ENCODE data around the gene CYB5A.
"Not testable (repeated sequence)": the region's sequence is repeated elsewhere in the genome, so short reads cannot be mapped to it uniquely, and the experiment has no call there.

Gene CYB5A, protein sequence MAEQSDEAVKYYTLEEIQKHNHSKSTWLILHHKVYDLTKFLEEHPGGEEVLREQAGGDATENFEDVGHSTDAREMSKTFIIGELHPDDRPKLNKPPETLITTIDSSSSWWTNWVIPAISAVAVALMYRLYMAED

DNA sequence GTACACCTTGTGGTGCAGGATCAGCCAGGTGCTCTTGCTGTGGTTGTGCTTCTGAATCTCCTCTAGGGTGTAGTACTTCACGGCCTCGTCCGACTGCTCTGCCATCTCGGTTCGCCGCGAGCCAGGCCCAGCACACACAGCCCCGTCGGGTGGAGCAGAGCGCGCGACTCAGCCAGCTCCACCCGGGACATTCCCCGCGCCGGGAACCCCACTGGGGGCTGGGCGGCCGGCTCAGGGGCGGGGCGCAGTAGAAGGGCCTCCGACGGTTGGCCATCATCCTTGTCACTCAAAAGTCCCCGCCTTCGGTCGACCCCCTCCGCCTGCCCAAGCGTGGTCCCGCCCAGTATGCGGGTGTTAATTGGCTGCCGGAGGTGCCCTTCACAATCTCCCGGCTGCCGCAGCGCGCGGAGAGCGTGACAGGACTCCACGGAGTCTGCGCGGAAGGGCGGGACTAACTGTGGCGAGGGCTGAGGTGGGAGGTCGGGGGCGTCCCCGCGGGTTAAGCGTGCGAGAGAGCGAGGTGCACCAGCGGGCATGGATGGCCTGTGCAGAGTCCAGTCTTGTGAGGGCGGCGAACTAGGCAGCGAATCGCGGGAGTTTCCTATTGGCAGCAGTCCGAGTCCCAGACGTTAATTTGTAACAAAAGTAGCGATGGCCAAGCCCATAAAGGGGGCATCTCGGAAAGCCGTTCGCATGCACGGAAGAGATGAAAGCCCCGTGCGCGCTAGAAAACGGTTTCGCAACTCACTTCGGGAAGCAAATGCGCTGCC lies at the start of gene CYB5A:
Gene CYB5A, minus strand, starts transcription at position 193 of the 770 bp plus-strand sequence. Its CDS starts 88 bp downstream, at position 105.
- peak; percentile 95 to 99 (median 96) for DNase-seq (ENCODE audit: low read depth in 2 of 3, low spot score in 1 of 3)

DNA sequence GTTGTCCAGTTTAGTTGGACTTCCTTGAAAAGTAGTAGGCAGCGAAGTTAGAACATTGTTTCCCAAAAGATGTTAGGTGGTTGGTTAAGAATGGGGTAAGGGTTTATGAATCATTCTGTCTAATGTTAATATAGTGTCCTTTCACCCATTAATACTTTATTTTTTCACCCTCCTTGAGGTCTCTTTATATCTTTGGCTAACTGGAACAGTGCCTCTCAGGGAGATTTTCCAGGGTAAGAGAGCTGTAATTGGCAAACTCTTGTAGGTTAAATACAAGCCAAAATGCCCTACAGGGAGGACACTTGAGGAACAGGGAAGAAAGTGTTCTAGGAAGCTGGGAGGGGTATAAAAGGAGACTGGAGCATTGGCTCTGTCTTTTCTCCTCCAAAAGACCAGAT lies 46.1 kb upstream of the CYB5A start:
- no peak for DNase-seq (ENCODE audit: low read depth in 2 of 3, low spot score in 1 of 3)

DNA sequence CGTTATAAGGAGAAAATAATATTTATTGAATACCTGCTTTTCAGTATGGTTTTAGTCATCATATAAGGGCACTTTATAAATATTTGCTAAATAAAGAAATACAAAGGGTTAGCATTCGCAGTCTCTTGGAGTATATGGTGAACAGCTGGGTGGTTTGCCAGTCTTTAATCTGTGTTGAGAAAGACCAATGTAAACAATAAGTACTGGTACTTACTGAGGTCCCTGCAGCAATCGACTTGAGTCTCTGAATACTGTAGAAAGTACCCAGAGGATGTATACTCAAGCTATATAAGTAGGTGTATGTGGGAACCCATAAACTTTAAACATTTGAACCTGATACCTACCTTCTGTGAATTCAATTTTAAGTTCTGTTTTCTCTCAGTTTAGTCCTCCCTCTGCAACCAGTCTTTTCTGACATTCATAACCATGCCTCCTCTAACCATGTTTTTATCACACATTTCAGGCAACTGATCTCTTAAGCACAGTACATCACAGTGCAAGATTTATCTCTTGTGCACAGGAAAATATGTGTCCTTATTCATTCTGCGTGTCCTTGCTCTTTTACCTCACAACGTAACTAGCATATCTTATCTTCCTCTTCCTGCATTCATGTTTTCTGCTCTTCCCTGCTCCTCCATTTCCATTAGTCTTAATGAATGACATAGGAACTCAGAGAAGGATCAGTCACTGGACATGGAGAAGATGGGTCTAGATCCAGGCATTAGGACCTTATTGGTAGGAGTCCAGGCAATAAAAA lies 45.6 kb upstream of the CYB5A start:
- no peak for DNase-seq (ENCODE audit: low read depth in 2 of 3, low spot score in 1 of 3)

DNA sequence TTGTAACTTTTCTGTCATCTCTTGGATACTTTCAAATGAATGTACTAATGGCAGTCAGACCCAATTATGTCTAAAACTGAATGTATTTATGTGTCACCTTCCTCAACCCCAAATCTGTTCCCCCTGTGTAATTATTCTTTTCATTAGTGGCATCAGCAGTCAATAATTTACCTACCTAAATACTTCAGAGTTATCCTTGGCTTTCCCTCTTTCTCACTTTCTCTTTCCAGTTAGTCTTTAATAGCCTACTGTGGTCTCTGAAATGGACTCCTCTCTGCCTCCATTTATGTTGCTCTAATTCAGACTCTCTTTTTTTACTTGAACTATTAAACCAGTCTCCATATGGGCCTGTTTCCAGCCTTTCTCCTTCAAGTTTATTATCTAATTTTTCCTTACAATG lies 44.9 kb upstream of the CYB5A start:
- no peak for DNase-seq (ENCODE audit: low read depth in 2 of 3, low spot score in 1 of 3)

DNA sequence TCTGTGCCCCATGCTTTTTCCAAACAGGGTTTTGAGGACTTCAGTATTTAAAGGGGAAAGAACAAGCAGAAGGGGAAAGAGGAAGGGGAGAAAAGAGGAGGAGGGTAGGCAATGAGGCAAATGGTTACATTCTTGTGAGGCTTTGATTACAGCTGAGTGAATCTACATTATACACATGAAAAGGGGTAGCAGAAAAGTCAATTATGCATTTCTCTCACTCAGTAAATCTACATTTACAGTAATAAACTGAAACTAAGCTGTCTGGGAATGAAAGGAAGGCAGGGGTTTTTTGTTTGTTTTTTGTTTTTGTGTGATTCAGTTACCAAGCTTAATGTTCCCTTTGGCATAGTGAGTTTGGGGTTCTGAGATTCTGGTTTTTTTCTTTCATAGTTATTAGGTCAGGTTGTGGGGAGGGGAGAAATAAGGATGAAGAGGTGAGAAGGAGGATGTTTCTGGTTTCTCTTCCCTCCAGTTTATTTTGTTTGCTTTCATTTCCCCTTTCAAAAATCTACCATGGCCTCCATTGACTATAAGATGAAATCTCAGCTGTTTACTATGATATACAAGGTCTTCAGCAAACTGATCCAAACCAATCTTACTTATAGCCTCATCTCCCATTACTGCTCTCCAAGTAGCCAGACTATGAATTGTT lies 42.6 kb upstream of the CYB5A start:
- DNase-seq (ENCODE audit: low read depth in 2 of 3, low spot score in 1 of 3): no peak

DNA sequence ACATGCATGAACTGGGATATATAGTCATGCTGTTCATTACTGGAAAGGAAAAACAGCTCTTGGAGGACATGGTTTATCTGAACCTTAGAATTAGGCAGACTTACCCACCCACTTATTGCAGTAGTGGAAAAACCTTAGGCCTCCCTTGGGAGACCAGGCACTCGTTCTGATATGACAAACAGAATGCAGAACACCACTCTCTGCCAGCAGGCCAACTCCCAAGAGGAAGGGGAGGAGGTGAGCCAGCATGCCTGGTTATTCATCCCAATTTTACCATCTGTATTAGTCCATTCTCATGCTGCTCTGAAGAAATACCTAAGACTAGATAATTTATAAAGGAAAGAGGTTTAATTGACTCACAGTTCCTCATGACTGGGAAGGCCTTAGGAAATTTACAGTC lies 41.3 kb upstream of the CYB5A start:
- DNase-seq (ENCODE audit: low read depth in 2 of 3, low spot score in 1 of 3): no peak

DNA sequence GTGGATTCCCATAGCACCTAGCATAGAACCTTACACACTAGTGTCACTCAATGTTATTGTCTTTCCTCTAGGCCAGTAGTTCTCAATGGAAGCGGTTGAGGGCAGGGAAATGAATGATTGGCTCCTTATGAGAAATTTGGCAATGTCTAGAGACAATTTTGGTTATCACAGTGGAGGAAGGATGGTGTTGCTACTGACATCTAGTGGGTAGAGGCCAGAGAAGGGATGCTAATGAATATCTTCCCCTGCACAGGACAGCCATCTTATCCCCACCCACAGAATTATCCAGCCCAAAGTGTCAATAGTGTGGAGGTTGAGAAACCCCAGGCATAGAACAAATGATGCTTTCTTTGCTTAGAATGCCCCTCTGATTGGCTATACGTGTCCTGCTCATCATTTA lies 39.6 kb upstream of the CYB5A start:
- no peak for DNase-seq (ENCODE audit: low read depth in 2 of 3, low spot score in 1 of 3)

DNA sequence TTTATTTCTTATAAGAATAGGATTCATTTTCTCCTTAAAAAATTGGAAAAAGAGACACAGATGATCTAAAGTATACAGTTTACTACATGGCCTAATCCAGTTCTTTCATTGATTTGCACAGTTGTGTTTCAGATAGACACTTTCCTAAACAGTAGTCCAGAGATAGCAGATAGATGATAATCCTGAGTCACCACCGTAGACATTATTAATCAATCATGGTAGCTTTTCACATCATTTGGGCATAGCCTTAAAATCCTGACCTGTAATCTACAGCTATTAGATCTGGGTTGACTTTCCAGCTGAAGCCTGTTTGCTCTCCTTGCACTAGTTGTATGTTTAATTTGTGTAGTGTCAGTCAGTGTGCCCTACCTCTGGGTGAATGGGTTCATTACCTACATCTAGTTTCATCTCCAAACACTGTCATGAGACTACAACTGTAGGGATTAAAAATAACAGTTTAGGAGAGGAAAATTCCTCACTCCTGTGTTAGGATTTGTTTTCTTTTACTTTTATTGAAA lies 38.0 kb upstream of the CYB5A start:
- no peak for DNase-seq (ENCODE audit: low read depth in 2 of 3, low spot score in 1 of 3)

DNA sequence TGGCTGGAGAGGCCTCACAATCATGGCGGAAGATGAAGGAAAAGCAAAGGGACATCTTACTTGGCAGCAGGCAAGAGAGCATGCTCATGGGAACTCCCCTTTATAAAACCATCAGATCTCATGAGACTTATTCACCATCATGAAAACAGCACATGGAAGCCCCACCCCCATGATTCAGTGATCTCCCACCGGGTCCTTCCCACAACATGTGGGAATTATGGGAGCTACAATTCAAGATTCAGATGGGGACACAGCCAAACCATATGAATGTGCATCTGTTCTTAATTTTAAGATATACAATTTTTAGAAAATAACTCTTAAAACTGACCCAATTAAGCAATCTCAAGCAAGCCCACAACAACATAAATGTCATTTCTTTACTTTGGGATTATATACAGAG lies 36.4 kb upstream of the CYB5A start:
- DNase-seq (ENCODE audit: low read depth in 2 of 3, low spot score in 1 of 3): no peak

DNA sequence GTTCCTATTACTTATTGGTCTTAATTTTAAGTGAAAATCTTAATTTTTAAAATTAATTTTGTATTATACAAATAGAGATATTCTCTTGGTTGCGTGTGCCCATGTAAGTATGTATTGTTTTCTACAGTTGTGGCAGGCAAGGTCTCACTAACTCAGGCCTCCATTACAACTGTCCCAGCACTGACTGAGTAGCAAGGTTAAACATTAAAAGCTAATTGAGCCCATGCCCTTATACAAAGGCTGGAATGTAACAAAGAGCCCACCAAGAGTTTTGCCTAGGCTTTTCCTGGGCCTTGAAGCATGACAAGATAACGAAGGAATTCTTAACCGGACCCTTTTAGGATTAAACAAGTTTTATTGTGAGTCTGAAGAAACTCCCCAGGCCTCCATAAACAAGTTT lies 35.0 kb upstream of the CYB5A start:
- DNase-seq (ENCODE audit: low read depth in 2 of 3, low spot score in 1 of 3): not testable (repeated sequence)

DNA sequence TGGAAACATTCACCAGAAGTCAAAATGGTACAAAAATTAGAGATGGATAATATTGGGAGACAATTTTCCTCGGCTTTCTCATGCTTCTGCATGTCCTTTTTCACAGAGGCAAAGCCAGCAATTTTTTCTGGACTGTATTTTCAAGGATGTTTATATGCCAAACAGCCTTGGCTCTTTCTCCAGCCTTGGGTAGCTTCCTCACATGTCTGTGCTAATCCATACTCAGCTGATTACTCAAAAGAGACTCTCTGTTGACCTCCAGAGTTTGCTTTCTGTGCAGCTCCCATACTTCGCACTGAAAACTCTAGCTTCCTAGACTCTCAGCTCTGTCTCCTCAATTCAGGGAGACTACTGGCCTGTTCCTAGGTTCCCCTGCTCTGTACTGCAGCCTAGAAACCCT lies 34.5 kb upstream of the CYB5A start:
- no peak for DNase-seq (ENCODE audit: low read depth in 2 of 3, low spot score in 1 of 3)

DNA sequence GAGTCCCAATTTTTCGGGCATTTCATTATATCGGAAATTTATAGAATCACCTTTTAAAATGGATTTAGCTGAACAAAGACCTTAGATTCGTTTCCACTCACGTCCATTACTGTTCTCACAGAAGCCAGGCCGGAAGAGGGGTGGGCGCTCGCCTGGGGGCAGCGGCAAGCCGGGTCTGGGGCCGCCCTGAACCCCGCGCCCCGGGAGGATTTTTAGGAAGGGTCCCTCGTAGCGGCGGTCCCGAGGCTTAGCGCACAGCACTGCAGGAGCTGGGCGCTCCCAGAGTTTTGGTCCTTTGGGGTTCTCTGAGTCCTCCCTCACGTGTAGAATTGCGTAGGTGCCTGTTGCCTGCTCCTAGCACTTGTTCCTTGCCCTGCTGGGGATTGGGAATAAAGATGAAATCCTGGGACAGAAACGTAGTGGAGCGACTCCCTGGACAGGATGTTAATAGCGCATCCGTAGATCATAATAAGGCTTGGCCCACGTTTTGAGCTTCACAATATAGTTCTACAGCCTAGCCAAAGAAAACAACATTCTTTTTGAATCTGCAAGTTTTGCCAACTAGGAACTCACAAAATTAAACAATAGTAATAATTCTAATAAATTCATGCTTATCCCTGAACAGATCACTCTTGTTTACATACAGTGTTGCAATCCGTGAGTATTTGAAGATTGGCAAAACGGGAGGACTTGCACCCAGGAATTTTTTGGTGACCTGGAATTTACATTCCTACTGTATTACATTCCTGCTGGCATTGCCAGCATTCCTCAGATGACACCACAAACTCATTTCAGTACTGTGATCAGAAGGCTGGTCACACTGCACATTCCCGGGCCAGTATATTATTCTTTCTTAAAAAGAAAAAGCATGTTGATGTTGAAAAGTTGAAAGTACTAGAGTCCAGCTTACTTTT lies 24.8 kb upstream of the CYB5A start:
- DNase-seq (ENCODE audit: low read depth in 2 of 3, low spot score in 1 of 3): no peak

DNA sequence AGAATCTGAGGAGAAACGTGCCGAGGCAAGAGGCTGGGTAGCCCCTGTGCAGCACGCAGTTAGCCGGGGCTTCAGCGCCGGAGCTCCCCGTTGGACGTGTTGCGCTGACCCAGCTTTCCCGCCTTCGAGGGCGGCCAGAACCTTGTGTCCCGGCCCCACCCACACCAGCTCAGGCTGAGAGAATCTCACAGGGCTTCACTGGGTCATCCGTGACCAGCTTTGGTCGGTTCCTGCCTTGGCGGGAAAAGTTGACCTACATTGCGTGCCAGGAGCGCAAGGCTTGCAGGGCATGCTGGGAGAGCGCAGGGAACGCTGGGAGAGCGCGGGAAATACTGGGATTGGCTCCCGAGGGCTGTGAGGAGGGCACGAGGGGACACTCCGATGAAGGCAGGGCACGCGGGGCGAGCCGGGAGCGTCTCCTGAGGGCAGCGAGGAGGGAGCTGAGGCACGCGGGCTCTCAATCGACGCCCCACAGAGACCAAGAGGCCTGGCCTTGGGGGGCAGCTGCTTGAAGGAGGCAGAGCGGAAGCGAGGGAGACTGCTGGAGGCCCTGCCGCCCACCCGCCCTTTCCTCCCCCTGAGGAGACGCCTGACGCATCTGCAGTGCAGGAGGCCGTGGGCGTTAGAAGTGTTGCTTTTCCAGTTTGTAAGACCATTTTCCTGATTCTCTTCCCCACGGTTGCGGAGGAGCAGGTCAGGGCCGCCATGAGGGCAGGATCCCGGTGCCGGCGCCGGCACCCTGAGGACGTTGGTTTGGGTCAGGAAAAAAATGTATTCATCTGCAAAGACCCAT lies 23.9 kb upstream of the CYB5A start, which contains the start of gene C18orf63:
Gene C18orf63, plus strand, starts transcription at position 376 of the 793 bp plus-strand sequence. CDS start 2,027 bp downstream, outside the sequence.
- no peak for DNase-seq (ENCODE audit: low read depth in 2 of 3, low spot score in 1 of 3)

DNA sequence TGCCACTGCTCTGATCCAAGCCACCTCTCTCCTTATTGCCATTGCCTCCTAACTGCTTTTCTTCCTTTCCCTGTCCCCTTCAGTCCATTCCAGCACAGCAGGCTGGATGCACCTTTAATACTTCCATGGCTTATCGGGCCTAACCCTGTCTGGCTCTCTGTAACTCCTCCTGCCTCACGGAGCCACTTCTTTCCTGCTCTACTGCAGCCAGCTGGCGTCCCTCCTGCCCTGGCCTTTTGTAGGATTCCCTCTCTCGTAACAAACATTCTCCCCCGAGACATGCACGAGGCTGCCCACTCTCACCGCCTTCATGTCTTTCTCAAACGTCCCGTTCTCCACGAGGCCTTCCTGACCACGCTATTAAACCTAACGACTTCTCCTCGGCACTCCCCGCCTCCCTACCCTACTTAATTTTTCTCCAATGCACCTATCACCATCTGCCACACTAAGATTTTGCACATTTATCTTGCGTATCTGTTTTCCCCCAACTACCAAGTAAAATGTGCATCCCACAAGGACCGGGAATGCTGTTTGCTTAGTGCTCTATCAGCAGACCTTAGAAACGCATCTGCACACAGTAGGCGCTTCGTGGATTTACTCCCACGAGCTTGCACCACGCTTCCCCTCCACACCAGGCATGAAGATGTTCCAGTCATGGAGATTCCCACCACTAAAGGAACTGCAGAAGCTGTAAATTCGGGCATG lies 23.1 kb upstream of the CYB5A start:
- no peak for DNase-seq (ENCODE audit: low read depth in 2 of 3, low spot score in 1 of 3)

DNA sequence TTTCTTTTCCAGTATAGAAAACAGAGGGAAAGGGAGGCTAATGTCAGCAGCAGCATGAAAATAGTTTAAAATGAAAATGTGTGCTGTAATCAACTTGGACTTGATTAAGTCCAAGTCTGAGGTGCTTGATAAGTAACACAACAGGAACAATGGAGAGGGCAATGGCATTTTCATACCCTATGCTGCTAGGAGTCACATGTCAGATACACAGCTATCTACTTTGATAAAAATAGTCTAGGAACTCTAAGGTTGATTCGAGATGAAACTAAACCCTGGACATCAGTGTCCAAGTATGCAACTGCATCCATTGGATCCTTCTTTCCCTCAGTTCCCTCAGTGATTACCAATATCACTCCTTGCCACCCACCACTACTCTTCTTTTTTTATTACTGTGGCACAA lies 19.2 kb upstream of the CYB5A start:
- DNase-seq (ENCODE audit: low read depth in 2 of 3, low spot score in 1 of 3): no peak

DNA sequence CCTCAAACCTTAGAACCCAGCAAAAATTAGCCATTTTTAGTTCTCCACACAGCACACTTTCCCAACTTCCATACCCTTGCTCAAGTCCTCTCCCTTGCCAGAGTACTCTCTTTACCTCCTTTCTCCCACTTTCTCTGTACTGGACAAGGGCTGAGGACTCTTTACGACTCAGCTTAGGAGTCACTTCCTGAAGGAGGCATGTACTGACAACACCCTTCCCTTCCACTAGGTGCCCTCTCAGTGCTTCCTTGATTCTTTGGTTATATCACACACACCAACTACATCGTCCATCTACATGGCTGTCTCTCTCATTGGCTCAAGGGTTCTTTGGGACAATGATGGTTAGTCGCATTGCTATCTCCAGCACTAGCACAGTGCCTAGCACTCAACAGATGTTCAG lies 18.6 kb upstream of the CYB5A start:
- DNase-seq (ENCODE audit: low read depth in 2 of 3, low spot score in 1 of 3): no peak

DNA sequence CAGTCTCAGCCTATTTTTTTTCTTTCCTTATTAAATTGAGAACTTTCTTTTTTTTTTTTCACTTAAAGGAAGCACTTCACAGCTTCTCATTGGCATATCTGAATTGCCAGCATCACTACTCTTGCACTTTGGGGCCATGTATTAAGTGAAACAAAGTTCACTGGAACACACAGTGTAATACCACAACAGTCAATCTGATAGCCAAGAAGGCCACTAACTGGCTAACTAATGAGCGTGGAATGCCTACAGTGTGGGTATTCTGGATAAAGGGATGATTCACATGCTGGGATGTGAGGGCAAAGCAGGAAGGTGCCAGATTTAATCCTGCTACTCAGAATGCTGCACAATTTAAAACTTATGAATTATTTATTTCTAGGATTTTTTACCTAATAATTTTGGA lies 12.2 kb upstream of the CYB5A start:
- no peak for DNase-seq (ENCODE audit: low read depth in 2 of 3, low spot score in 1 of 3)

DNA sequence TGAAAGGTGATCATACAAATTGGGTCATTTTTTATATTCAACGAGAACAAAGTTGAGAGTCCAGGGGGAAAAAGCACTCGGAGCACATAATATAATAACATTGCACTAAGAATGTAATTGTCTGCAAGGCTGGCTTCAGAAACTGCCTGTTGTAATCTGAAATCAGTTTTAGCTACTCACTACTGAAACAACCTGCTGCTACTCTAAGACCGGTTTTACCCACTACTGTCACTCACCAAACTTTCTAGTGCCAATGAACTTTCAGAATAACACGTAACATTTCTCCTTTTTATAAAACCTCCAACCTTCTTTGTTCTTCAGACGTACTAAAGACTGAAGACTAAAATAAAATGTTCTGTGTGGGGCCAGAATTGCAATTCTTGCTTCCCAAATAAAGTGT lies 11.5 kb upstream of the CYB5A start:
- DNase-seq (ENCODE audit: low read depth in 2 of 3, low spot score in 1 of 3): no peak

DNA sequence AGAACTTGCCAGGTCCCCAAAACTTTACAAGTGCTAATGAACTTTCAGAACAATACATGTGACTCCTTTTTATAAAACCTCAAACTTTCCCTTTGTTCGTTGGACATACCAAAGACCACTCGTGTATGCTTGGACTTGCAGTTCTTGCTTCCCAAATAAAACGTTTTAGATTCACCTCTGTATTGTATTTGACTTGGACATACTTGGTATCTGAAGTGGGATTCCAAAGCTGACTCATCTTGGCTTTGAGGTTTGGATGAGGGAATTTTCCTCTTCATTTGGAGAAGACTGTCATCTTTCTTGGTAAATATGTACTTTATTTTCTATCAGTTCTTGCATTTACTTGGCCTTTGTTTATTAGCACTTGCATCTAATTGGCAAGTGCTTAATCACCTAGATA lies 8.0 kb upstream of the CYB5A start:
- no peak for DNase-seq (ENCODE audit: low read depth in 2 of 3, low spot score in 1 of 3)
